ENCODE results near the gene MYMX.
"Not testable (repeated sequence)": the region's sequence is repeated elsewhere in the genome, so short reads cannot be mapped to it uniquely, and the experiment has no call there.

The MYMX gene

DNA sequence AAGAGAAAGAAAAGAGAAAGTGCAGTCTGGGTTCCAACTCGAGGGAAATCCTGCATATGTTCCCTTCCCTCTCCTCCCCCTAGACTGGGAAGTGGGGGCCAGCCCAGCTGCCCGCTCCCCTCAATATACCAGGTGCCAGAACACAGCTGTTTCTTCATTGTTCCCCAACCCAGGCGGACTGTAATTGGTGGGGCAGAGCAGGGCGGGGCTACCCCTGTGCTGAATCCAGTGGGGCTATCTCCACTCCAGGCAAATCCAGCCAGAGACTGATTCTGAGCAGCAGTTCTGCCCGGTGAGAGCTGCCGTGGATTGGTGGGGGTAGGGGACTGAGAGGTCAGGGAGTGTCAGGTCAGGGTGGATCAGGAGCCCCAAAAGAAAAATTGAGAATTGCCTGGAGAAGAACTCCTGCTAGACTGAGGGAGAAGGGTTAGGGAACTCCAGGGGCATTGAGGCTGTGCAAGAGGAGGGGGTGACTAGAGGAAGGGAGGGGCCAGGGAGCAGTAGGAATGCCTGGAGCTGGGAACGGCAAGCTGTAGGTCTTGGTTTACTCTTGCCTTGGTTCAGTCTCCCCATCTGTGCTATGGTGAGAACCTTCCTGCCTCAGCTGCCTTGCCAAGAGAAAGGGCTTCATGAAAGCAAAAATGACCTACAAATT, at the start of gene MYMX:
MYMX (plus strand) TSS at position 250 of the 655 bp plus-strand sequence. CDS start 546 bp downstream, outside the sequence.
- DNase-seq = no peak

DNA sequence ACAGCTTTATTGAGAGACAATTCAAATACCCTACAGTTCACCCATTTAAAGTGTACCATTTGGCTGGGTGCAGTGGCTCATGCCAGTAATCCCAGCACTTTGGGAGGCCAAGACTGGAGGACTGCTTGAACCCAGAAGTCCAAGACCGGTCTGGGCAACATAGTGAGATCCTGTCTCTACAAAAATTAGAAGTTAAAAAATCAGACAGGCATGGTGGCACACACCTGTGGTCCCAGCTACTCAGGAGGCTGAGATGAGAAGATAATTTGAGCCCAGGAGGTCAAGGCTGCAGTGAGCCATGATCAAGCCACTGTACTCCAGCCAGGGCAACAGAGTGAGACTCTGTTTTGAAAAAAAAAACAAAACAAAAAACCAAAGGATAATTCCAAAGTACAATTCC, 49.2 kb upstream of the MYMX start:
- DNase-seq = no peak

DNA sequence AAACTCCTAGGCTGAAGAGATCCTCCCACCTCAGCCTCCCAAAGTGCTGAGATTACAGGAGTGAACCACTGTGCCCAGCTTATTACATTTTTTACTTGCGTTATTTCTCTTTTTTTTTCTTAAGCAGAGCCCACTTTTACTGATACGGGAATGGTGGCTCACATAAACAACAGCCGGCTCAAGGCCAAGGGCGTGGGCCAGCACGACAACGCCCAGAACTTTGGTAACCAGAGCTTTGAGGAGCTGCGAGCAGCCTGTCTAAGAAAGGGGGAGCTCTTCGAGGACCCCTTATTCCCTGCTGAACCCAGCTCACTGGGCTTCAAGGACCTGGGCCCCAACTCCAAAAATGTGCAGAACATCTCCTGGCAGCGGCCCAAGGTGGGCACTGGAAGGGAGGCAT, 47.6 kb upstream of the MYMX start:
- no peak for DNase-seq

DNA sequence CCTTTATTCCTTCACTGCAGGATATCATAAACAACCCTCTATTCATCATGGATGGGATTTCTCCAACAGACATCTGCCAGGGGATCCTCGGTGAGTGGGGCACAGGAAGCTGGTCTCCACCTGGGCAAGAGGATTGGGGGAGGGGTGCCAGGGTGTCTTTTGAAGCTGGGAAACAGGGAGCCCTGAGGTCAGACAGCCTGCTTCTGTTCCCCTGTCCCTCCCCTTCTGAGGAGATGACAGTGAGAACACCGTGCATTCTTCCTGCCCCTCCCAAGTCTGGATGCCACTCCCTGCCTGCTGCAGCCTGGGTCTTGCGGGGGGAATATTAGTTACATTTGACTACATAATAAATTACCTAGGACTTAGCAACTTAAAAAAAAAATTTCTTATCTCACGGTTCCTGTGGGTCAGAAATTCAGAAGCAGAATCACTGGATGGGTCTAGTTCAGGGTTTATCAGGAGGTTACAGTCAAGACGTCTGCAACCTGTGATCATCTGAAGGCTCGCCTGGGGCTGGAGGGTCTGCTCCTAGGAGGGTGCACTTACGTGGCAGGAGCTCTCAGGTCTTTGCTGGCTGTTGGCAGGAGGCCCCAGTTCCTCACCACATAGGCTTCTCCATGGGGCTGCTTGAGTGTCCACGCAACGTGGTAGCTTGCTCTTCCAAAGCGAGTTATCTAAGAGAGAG, 46.7 kb upstream of the MYMX start:
- DNase-seq = no peak

DNA sequence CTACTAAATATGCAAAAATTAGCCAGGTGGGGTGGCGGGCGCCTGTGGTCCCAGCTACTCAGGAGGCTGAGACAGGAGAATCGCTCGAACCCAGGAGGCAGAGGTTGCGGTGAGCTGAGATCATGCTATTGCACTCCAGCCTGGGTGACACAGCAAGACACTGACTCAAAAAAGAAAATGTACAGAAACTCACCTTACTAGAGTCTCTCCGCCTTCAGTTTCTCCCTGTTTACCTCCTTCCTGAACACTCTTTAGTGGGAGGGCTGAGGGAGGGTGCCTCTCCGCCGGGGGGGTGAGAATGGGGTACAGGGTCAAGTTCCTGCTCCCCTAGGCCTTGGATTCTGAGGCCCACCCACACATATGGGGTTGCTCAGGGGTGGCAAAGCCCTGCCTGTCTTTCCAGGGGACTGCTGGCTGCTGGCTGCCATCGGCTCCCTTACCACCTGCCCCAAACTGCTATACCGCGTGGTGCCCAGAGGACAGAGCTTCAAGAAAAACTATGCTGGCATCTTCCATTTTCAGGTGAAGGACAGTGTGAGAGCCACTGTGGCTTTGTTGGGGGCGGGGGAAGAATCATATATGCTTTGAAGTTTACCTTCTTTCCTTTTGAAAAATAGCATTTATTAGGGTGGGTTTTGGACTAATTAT, 44.7 kb upstream of the MYMX start:
- DNase-seq = no peak

DNA sequence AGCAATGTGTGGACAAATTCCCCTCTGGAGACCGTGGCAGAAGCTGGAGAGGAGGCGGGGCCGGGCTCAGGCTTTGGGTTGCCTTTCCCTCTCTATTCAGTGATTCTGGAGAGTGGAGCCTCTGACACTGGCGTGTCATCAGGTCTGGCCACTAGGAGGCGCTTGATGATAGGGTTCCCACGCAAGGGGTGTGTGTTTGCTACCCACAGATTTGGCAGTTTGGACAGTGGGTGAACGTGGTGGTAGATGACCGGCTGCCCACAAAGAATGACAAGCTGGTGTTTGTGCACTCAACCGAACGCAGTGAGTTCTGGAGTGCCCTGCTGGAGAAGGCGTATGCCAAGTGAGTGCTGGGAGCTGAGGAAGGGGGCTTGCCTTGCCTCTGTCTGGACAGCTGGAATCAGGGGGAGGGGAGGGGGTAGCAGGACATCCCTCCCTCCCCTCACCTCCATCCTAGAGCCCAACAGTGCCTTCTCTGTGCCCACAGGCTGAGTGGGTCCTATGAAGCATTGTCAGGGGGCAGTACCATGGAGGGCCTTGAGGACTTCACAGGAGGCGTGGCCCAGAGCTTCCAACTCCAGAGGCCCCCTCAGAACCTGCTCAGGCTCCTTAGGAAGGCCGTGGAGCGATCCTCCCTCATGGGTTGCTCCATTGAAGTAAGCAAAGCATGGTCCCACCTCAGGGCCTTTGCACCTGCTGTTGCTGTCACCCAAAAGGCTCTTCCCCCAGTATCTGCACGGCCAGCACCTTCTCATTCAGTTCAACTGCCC, 43.8 kb upstream of the MYMX start:
- peak; percentile 61 for DNase-seq

DNA sequence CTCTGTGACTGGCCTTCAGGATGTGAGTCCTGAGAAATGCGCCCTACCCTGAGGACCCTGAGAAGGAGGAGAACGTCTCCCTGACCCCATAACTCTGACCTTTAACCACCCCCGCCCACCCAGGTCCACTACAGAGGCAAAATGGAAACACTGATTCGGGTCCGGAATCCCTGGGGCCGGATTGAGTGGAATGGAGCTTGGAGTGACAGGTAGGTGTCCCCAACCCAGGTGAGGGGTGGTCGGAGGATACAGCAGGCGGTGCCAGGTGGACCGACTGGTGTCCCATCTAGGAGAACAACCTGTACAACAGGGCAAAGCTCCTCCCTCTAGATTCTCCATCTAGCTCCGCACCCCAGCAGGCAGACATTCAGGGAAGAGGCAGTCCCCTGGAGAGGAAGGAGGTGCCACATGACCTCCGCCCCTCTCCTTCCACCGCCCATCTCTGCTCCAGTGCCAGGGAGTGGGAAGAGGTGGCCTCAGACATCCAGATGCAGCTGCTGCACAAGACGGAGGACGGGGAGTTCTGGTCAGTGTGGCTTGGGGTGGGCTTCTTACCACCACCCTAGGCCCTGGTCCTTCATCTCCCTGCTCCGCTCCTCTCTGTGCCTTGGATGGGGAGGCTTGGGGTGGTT, 40.5 kb upstream of the MYMX start:
- no peak for DNase-seq

DNA sequence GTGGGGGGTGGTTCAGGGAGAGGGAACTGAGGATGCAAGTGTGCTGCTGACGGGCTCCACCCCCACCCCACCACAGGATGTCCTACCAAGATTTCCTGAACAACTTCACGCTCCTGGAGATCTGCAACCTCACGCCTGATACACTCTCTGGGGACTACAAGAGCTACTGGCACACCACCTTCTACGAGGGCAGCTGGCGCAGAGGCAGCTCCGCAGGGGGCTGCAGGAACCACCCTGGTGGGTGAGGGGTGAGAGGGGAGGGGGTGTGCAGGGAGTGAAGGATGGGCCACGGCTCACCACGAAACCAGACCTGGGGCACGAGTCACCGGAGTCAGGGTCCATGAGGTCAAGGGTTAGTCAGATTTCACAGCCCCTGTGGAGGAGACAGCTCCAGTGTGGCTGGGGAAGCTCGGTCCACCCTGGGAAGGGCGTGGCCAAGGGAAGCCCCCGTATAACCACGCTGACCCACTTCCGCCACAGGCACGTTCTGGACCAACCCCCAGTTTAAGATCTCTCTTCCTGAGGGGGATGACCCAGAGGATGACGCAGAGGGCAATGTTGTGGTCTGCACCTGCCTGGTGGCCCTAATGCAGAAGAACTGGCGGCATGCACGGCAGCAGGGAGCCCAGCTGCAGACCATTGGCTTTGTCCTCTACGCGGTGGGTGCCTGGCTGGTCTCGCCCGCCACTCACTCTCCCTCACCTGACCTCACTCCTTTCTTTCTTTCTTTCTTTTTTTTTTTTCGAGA, 39.8 kb upstream of the MYMX start:
- no peak for DNase-seq

DNA sequence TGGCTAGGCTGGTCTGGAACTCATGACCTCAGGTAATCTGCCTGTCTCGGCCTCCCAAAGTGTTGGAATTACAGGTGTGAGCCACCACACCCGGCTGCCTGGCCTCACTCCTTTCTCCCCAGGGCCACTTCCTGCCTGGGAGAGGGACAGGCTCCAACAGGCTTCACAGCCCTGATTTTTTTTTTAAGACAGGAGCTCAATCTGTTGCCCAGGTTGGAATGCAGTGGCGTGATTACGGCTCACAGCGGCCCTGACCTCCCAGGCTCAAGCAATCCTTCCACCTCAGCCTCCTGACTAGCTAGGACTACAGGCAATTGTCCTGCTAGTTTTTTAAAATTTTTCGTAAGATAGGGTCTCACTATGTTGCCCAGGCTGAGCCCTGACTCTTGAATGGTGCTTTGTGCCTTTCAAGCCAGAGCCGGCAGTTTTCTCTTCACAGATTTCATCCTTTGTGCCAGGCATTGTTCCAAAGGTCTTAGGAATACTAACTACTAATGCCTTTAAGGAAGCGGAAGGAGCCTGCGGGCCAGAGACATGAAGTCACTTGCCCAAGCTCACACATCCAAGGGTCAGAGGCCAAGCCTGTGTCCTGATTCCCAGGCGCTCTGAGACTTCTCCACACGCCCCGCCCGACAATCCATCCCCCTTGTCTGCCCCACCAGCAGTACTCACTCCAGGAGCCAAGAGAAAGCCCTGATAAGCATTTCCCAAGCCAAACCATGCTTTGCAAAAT, 38.9 kb upstream of the MYMX start:
- no peak for DNase-seq

DNA sequence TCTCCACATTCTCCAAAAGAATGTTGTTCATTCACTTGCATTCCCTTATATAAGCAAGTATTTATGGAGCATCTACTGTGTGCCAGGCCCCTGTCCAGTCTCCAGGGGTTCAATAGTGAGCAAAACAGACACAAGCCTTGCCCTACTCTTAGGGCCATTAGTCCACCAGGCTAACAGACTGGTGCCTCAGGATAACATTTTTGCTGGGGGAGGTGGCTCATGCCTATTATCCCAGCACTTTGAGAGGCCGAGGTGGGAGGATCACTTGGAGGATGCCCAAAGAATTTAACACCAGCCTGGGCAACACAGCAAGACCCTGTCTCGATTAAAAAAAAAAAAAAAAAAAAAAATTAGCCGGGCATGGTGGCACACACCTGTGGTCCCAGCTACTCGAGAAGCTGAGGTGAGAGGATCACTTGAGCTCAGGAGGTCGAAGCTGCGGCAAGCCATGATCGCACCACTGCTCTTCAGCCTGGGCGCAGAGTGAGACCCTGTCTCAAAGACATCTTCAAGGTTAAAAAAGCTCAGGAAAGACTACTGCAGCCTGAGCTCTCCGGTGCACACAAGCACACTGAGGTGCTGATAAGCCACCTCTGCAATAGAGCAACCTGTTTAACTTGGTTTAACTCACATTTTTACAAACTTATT, 38.2 kb upstream of the MYMX start:
- DNase-seq = no peak

DNA sequence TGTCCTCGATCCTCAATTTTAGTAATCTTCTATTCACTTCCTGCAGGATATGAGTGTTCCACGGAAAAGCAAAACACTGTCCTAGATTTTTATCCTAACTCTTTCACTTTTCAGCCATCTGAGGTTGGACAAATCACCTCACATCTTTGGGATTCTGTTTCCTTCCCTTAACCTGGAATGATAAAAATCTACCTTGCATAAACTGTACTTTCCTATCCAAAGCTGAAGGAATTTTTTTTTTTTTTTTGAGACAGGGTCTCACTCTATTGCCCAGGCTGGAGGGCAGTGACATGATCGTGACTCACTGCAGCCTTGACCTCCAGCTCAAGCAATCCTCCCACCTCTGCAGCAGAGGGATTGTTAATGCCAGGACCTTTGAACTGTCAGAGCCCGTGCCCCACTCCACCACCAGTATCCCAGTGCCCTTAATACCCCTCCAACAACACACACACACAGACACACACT, 37.6 kb upstream of the MYMX start:
- no peak for DNase-seq

DNA sequence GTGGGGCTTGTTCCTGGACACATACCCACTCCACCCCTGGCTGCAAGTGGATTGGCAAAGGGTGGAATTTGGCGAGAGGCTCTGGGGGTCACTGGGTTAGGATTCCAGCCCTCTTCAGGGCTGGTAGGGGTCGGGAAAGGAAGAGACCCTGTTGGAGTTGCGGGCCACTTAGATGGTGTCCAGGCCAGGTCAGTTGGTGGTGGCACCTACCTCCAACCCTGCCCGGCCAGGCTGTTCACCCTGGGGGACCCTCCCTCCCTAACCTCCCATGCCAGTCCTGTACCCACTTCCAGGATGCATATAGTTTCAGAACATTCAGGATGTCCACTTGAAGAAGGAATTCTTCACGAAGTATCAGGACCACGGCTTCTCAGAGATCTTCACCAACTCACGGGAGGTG, 37.1 kb upstream of the MYMX start:
- no peak for DNase-seq

DNA sequence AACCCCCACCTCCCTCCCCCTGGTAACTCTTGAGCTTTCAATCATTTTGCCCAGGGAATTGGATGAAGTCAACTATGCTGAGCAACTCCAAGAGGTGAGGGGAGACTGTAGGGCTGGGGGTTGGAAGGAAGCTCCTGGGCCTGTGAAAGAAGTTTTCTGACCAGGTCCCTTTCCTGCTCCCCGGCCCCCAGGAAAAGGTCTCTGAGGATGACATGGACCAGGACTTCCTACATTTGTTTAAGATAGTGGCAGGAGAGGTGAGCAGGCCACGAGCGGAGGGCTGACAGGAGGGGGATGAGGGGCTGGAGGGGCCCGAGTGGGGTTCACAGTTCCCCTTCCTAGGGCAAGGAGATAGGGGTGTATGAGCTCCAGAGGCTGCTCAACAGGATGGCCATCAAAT, 36.3 kb upstream of the MYMX start:
- DNase-seq = no peak

DNA sequence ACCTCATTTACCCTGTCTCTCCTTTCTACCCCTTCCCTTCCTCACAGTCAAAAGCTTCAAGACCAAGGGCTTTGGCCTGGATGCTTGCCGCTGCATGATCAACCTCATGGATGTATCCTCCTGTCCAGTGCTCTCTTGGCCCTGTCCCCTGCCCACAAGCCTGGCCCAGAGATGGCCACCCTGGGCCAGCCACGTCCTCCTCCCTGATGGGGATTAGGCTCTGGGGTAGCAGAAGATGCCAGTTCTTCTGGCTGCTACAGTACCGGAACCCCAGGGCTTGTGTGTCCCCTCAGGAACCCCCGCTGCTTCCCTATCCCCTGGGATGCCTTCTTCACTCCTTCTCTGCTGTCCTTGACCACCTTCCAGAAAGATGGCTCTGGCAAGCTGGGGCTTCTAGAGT, 35.8 kb upstream of the MYMX start:
- no peak for DNase-seq

DNA sequence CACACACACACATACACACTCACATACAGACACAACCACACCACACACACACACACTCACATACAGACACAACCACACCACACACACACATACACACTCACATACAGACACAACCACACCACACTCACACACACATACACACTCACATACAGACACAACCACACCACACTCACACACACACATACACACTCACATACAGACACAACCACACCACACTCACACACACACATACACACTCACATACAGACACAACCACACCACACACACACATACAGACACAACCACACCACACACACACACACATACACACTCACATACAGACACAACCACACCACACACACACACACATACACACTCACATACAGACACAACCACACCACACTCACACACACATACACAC, 34.9 kb upstream of the MYMX start:
- not testable (repeated sequence) for DNase-seq

DNA sequence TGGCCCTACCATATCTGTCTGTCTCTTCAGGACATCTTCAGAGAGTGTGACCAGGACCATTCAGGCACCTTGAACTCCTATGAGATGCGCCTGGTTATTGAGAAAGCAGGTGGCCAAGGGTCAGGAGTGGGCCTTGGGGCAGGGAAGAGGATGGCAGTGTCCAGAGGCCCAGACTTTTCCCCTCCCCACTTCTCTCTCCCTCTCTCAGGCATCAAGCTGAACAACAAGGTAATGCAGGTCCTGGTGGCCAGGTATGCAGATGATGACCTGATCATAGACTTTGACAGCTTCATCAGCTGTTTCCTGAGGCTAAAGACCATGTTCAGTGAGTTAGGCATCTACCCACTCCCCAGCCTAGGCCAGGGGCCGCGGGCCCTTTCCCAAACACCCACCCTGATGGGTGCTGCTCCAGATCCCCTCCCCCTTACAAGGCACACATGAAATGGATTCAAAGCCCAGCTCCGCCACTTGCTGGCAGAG, 33.8 kb upstream of the MYMX start:
- no peak for DNase-seq

DNA sequence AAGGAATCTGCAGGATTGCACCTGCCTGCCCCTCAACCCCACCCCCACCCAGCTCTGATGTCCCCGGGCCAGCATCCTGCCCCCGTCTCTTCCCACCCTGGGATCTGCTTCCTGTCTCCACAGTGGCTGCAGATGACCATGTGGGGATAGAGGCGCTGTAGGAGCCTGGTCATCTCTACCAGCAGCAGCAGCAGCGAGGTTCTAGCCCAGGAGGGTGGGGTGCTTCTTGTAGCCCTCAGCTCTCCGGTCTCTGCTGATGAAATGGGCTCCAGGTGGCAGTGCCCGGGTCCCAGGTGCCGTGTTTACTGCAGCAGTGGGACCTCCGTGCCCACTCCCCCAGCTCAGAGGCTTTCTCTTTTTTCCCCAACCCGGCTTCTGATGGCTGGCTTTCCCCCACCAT, 32.9 kb upstream of the MYMX start:
- no peak for DNase-seq

DNA sequence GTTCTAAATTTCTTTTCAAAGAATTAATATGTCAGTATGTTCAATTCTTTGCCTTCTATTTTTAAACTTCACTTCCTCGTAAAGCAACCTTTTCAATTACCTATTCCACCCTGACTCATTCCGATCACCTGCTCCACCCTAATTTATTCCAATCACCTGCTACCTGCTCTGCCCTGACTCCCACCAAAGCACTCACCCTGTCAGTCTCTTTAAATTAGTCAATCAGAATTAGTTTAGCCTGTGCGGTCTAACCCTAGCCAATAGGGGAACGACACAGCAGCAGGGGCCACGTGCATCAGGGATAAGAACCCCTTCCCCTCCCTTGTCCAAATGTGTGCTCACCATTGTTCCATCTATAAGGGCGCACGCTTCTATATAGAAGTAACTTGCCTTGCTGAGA, 31.4 kb upstream of the MYMX start:
- not testable (repeated sequence) for DNase-seq

DNA sequence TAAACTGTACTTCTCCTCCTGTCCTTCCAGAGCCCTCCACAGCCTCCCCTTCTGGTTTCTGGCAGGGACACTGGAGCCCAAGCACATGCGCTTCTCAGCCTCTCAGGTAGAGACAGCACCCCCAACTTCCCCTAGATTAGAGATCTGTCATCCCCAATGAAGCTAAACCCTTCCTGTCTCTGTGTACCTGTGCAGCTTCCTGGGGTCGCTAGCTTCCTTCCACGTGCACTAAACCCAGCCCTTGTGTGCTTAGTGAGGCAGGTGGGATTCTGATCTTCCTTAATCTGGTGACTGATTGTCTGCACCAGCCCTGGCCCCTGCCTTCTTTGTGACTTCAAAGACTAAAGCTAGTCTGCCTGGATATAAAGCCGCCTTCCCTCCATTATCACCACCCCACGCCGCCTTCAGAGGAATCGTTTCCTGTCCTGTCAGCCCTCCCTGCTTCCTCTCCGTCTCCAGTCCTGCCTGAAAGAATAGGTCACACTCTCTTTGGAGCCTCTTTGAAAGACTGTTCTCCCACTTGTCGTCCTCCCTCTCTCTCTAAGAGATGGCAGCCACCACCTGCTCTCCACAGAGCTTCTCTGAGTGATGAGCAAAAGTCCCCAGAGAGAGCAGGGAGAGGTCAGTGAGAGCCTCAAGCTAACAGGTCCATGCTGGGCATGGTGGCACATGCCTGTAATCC, 30.6 kb upstream of the MYMX start:
- DNase-seq = no peak

DNA sequence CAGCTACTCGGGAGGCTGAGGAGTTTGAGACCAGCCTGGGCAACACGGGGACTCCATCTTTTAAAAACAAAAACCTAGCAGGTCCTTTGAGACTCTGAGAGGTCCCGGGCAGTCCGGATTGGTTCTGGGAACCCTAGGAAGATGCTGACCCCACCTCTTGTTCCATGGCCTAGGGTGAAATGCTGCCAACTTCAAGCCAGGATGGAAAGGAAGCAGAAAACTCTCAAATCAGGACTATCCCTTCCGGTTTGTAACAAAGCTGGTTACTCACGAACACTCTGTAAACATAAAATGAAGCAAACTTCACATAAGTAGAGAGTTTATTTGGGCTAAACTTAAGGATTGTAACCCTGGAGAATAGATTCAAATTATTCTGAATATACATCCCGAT, 30.1 kb upstream of the MYMX start:
- DNase-seq = no peak

Data from kidney glomerular epithelial cell (primary cell).